Neuronal stem cell (in vitro differentiated cells): Measurements from ENCODE around the gene CST4.

Experiments used
- DNase-seq: peaks from one replicate; pipeline ENCODE4 v3.0.0-alpha.2; 2013; ENCODE audit warnings: low spot score
- H2AFZ ChIP-seq: one replicate; pipeline ENCODE4 v1.6.1; 2013; ENCODE audit warnings: mild to moderate bottlenecking, low read length, inconsistent platforms
- H2AK5ac ChIP-seq: 2 replicates; pipeline ENCODE4 v1.6.1; 2013; ENCODE audit warnings: low read depth, mild to moderate bottlenecking, inconsistent platforms, low read length, moderate library complexity, mixed read lengths
- H2BK120ac ChIP-seq: 2 replicates; pipeline ENCODE4 v1.6.1; 2013; ENCODE audit warnings: low read depth, mild to moderate bottlenecking, inconsistent platforms, low read length, moderate library complexity, mixed read lengths
- H2BK12ac ChIP-seq: one replicate; pipeline ENCODE4 v1.6.1; 2013; ENCODE audit warnings: low read length, inconsistent platforms
- H2BK15ac ChIP-seq: 2 replicates; pipeline ENCODE4 v1.6.1; 2013; ENCODE audit warnings: mild to moderate bottlenecking, low read length, inconsistent platforms, mixed read lengths
- H2BK5ac ChIP-seq: one replicate; pipeline ENCODE4 v1.6.1; 2013; ENCODE audit warnings: inconsistent platforms, mild to moderate bottlenecking, low read length, moderate library complexity
- H3K14ac ChIP-seq: one replicate; pipeline ENCODE4 v1.6.1; 2013; ENCODE audit warnings: low read length, inconsistent platforms
- H3K18ac ChIP-seq: 2 replicates; pipeline ENCODE4 v1.6.1; 2013; ENCODE audit warnings: low read length, inconsistent platforms
- H3K23ac ChIP-seq: 2 replicates; pipeline ENCODE4 v1.6.1; 2013; ENCODE audit warnings: low read depth, mild to moderate bottlenecking, mixed read lengths, low read length, inconsistent platforms; ENCODE audit not compliant: poor library complexity
- H3K27ac ChIP-seq: replicated peaks from 3 replicates; pipeline ENCODE4 v1.5.1; 2013; ENCODE audit warnings: low read length, inconsistent platforms
- H3K27me3 ChIP-seq, 3 experiments: 2 replicates each; pipeline ENCODE4 v1.6.1; 2013; ENCODE audit warnings: low read length in 3 of 3, mild to moderate bottlenecking in 2 of 3, inconsistent platforms in 1 of 3, low read depth in 1 of 3, mixed read lengths in 1 of 3, moderate library complexity in 1 of 3; ENCODE audit not compliant: control insufficient read depth in 3 of 3, insufficient read depth in 3 of 3
- H3K36me3 ChIP-seq, 2 donors: replicated peaks in 1 of 2; 2 replicates each; pipeline ENCODE4 v1.6.1; 2013; ENCODE audit warnings: low read length in 2 of 2; ENCODE audit not compliant: control insufficient read depth in 2 of 2, insufficient read depth in 2 of 2
- H3K4ac ChIP-seq: 2 replicates; pipeline ENCODE4 v1.6.1; 2013; ENCODE audit warnings: inconsistent platforms, mild to moderate bottlenecking, low read length, moderate library complexity
- H3K4me1 ChIP-seq, 2 donors: 1 replicate in 1 of 2; 2 replicates in 1 of 2; pipeline ENCODE4 v1.6.1; 2013; ENCODE audit warnings: low read length in 2 of 2, low read depth in 1 of 2; ENCODE audit not compliant: control insufficient read depth in 2 of 2, insufficient read depth in 1 of 2
- H3K4me2 ChIP-seq: one replicate; pipeline ENCODE4 v1.6.1; 2013; ENCODE audit warnings: mild to moderate bottlenecking, low read length, inconsistent platforms; ENCODE audit not compliant: insufficient read depth, poor library complexity, severe bottlenecking
- H3K4me3 ChIP-seq, 2 donors: 2 replicates each; pipeline ENCODE4 v1.5.1; 2013; ENCODE audit warnings: low read length in 2 of 2, mild to moderate bottlenecking in 2 of 2, inconsistent platforms in 1 of 2, moderate library complexity in 1 of 2
- H3K79me1 ChIP-seq: one replicate; pipeline ENCODE4 v1.6.1; 2013; ENCODE audit warnings: low read depth, mild to moderate bottlenecking, inconsistent platforms, low read length, moderate library complexity
- H3K9ac ChIP-seq: one replicate; pipeline ENCODE4 v1.6.1; 2013; ENCODE audit warnings: mild to moderate bottlenecking, low read depth, low read length, inconsistent platforms; ENCODE audit not compliant: poor library complexity
- H3K9me3 ChIP-seq, 2 donors: replicated peaks in 1 of 2; 2 replicates each; pipeline versions ENCODE3 to v1.6.1; 2013; ENCODE audit warnings: low read length in 2 of 2, mild to moderate bottlenecking in 2 of 2, inconsistent platforms in 1 of 2, low read depth in 1 of 2, mixed read lengths in 1 of 2, moderate library complexity in 1 of 2; ENCODE audit not compliant: control insufficient read depth in 2 of 2, insufficient read depth in 1 of 2
- H4K8ac ChIP-seq: one replicate; pipeline ENCODE4 v1.6.1; 2013; ENCODE audit warnings: low read depth, mild to moderate bottlenecking, inconsistent platforms, low read length, moderate library complexity
- H4K91ac ChIP-seq: one replicate; pipeline ENCODE4 v1.6.1; 2013; ENCODE audit warnings: low read length, low read depth, mild to moderate bottlenecking, inconsistent platforms; ENCODE audit not compliant: poor library complexity
- WGBS, 2 donors: extraction: QIAGEN DNeasy Blood & Tissue Kit; methylation state at CpG; one replicate each; pipeline ENCODE4 v1.1.7; 2013; ENCODE audit warnings: missing lambda C conversion rate in 2 of 2, mixed read lengths in 1 of 2; ENCODE audit not compliant: insufficient read length in 2 of 2, insufficient replicate concordance in 1 of 2; ENCODE audit errors: extremely low coverage in 2 of 2; 5-methylcytosine and 5-hydroxymethylcytosine counted together

The CST4 gene

GRCh38 chr20:23652371-23652770 lies 36.5 kb downstream of the CST4 start:
- H2BK120ac ChIP-seq: no peak overlapping the region
- no peak overlapping the region for H3K14ac ChIP-seq
- no peak overlapping the region for H3K27ac ChIP-seq
- H3K27me3 ChIP-seq: peaks cover 0 to 33% (median 0%) of the 10 kb centered on the region in 3 experiments
- H3K4me2 ChIP-seq: no peak overlapping the region
- no peak overlapping the region for H4K91ac ChIP-seq
- no peak overlapping the region for H4K8ac ChIP-seq
- no peak overlapping the region for H3K9ac ChIP-seq
- no peaks in the 10 kb centered on the region for H3K9me3 ChIP-seq
- no peak overlapping the region for H3K18ac ChIP-seq
- no peak overlapping the region for H2BK15ac ChIP-seq
- no peak overlapping the region for H2BK5ac ChIP-seq
- H3K23ac ChIP-seq: no peak overlapping the region
- H3K4me1 ChIP-seq: no peaks in the 10 kb centered on the region
- H3K4me3 ChIP-seq: no peak overlapping the region
- no peaks in the 10 kb centered on the region for H3K79me1 ChIP-seq
- H3K4ac ChIP-seq: no peak overlapping the region
- no peaks in the 10 kb centered on the region for H3K36me3 ChIP-seq
- no peak overlapping the region for H2AFZ ChIP-seq
- DNase-seq: no peak
- no peak overlapping the region for H2BK12ac ChIP-seq
- no peak overlapping the region for H2AK5ac ChIP-seq

GRCh38 chr20:23651117-23651516 lies 37.7 kb downstream of the CST4 start:
- no CpG with 5 or more reads among the region's 2 CpGs for WGBS, 2 donors
- H3K4me2 ChIP-seq: no peak overlapping the region
- H3K27me3 ChIP-seq: peaks cover 0 to 20% (median 0%) of the 10 kb centered on the region in 3 experiments
- H3K18ac ChIP-seq: no peak overlapping the region
- no peaks in the 10 kb centered on the region for H3K9me3 ChIP-seq
- no peak for DNase-seq
- no peak overlapping the region for H2AFZ ChIP-seq
- H3K4me1 ChIP-seq: no peaks in the 10 kb centered on the region
- no peak overlapping the region for H2BK15ac ChIP-seq
- no peak overlapping the region for H2BK120ac ChIP-seq
- no peaks in the 10 kb centered on the region for H3K79me1 ChIP-seq
- H3K14ac ChIP-seq: no peak overlapping the region
- H4K8ac ChIP-seq: no peak overlapping the region
- H2AK5ac ChIP-seq: no peak overlapping the region
- H2BK12ac ChIP-seq: no peak overlapping the region
- H3K9ac ChIP-seq: no peak overlapping the region
- H3K36me3 ChIP-seq: no peaks in the 10 kb centered on the region
- H3K4ac ChIP-seq: no peak overlapping the region
- no peak overlapping the region for H2BK5ac ChIP-seq
- H3K23ac ChIP-seq: no peak overlapping the region
- H3K27ac ChIP-seq: no peak overlapping the region
- no peak overlapping the region for H4K91ac ChIP-seq
- H3K4me3 ChIP-seq: no peak overlapping the region

GRCh38 chr20:23649830-23650417 lies 38.9 kb downstream of the CST4 start:
- no peak for DNase-seq
- no peak overlapping the region for H4K91ac ChIP-seq
- H2AFZ ChIP-seq: no peak overlapping the region
- no peak overlapping the region for H3K9ac ChIP-seq
- no peak overlapping the region for H2BK120ac ChIP-seq
- no peak overlapping the region for H3K4me3 ChIP-seq
- H3K27me3 ChIP-seq: peaks cover 0 to 16% (median 0%) of the 10 kb centered on the region in 3 experiments
- no peak overlapping the region for H2BK15ac ChIP-seq
- H3K79me1 ChIP-seq: no peaks in the 10 kb centered on the region
- no CpG with 5 or more reads among the region's 1 CpG for WGBS, 2 donors
- H3K14ac ChIP-seq: no peak overlapping the region
- H3K9me3 ChIP-seq: no peaks in the 10 kb centered on the region
- H2AK5ac ChIP-seq: no peak overlapping the region
- H3K4me1 ChIP-seq: no peaks in the 10 kb centered on the region
- H2BK12ac ChIP-seq: no peak overlapping the region
- H4K8ac ChIP-seq: no peak overlapping the region
- H3K27ac ChIP-seq: no peak overlapping the region
- H3K23ac ChIP-seq: no peak overlapping the region
- no peak overlapping the region for H3K4me2 ChIP-seq
- H3K36me3 ChIP-seq: no peaks in the 10 kb centered on the region
- no peak overlapping the region for H2BK5ac ChIP-seq
- H3K18ac ChIP-seq: no peak overlapping the region
- no peak overlapping the region for H3K4ac ChIP-seq

- DNase-seq: no peak
- Histone ChIP-seq H3K27me3 (peaks cover 0 to 9% (median 0%) of the 10 kb centered on the region in 3 experiments), H3K23ac (no peak overlapping the region), H3K27ac (no peak overlapping the region), H2AK5ac (no peak overlapping the region), H3K4me2 (no peak overlapping the region), H3K9ac (no peak overlapping the region), H3K79me1 (no peaks in the 10 kb centered on the region), H3K4me1 (no peaks in the 10 kb centered on the region), H4K8ac (no peak overlapping the region), H3K9me3 (no peaks in the 10 kb centered on the region), H3K4me3 (no peak overlapping the region), H2BK120ac (no peak overlapping the region), H3K36me3 (no peaks in the 10 kb centered on the region), H2AFZ (no peak overlapping the region), H2BK5ac (no peak overlapping the region), H2BK12ac (no peak overlapping the region), H2BK15ac (no peak overlapping the region), H3K14ac (no peak overlapping the region), H3K18ac (no peak overlapping the region), H3K4ac (no peak overlapping the region), H4K91ac (no peak overlapping the region)
- no CpG with 5 or more reads among the region's 2 CpGs for WGBS, 2 donors
Measured at GRCh38 chr20:23649242-23649641, 39.6 kb downstream of the CST4 start.
